DND-41 (cell line): ENCODE measurements around the gene NFE2L1.

Source experiments
- EZH2 ChIP-seq: IDR thresholded peaks from 3 replicates; pipeline ENCODE4 v1.6.1; 2012; ENCODE audit warnings: borderline replicate concordance, low read depth, mild to moderate bottlenecking, moderate library complexity, low read length, inconsistent platforms; ENCODE audit not compliant: severe bottlenecking
- TF ChIP-seq, protein P1 (sequence below): IDR thresholded peaks from 2 replicates; pipeline ENCODE4 v1.5.1; 2012; ENCODE audit warnings: borderline replicate concordance, low read length, moderate library complexity, mild to moderate bottlenecking; ENCODE audit not compliant: poor library complexity, severe bottlenecking; ENCODE audit errors: extremely low read depth

DNA sequence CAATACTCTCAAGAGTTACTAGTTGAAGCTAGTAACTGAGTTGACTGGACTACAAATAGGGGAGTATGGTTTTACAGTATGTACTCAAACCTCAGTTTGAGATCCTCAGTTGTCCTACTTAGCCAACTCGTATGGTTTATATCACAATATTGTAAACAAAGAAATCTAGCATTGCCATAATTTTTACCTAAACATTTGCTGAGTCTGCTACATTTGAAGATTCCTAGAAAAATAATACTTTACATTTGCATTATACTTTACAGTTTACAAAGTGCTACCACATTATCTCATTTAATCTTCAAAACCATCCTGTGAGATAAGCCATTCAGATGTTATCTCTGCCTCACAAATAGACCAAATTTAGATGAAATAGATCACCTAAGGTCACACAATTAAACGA lies 36.8 kb downstream of the NFE2L1 start:
- TF ChIP-seq, protein P1, sequence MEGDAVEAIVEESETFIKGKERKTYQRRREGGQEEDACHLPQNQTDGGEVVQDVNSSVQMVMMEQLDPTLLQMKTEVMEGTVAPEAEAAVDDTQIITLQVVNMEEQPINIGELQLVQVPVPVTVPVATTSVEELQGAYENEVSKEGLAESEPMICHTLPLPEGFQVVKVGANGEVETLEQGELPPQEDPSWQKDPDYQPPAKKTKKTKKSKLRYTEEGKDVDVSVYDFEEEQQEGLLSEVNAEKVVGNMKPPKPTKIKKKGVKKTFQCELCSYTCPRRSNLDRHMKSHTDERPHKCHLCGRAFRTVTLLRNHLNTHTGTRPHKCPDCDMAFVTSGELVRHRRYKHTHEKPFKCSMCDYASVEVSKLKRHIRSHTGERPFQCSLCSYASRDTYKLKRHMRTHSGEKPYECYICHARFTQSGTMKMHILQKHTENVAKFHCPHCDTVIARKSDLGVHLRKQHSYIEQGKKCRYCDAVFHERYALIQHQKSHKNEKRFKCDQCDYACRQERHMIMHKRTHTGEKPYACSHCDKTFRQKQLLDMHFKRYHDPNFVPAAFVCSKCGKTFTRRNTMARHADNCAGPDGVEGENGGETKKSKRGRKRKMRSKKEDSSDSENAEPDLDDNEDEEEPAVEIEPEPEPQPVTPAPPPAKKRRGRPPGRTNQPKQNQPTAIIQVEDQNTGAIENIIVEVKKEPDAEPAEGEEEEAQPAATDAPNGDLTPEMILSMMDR: no peak
- no peak for TF ChIP-seq EZH2
